B cell (primary cell): Measurements from ENCODE around the gene CDC42SE1. TPM values are rescaled to one million over a fixed set of nuclear protein-coding genes. Genes with fewer than 3 reads are reported as not detected.

Source experiments
- ATAC-seq: fragments of 200-7000 bp; cut with Tn5 transposase; one replicate; pipeline ENCODE4 v1.10.0; 2021; ENCODE audit warnings: low read depth, mild to moderate bottlenecking, moderate number of reproducible peaks, moderate library complexity
- CTCF ChIA-PET: fragments of 350-600 bp; sonication (Branson Sonifier 250); formaldehyde crosslinking; loops from one replicate; lab custom pipeline; 2021; ENCODE audit warnings: antibody characterized with exemption, inconsistent platforms; lab: Charles Lee
- POLR2A ChIA-PET: fragments of 350-600 bp; sonication (Branson Sonifier 250); formaldehyde crosslinking; loops from one replicate; lab custom pipeline; 2021; ENCODE audit warnings: antibody characterized with exemption; lab: Charles Lee
- DNase-seq: peaks from one replicate; pipeline ENCODE4 v3.0.0; 2013
- H2AFZ ChIP-seq: 2 replicates; pipeline ENCODE4 v1.6.1; 2012; ENCODE audit warnings: mild to moderate bottlenecking, low read depth, low read length; ENCODE audit not compliant: insufficient read depth, poor library complexity, severe bottlenecking
- H3K27ac ChIP-seq, 2 donors: 1 replicate in 1 of 2; 2 replicates in 1 of 2; pipeline ENCODE4 v1.5.1; 2012 to 2013; ENCODE audit warnings: low read length in 2 of 2, mild to moderate bottlenecking in 2 of 2, moderate library complexity in 1 of 2
- H3K27me3 ChIP-seq, 4 experiments: fragments of 200-600 bp in 1 of 4; sonication (generic) in 1 of 4; replicated peaks in 1 of 4; 1 replicate in 2 of 4; 2 replicates in 2 of 4; pipeline versions ENCODE4 v1.6.1 to v1.7.0; 2013 to 2016; ENCODE audit warnings: low read length in 3 of 4, mild to moderate bottlenecking in 2 of 4, mixed read lengths in 1 of 4, moderate library complexity in 1 of 4; ENCODE audit not compliant: insufficient read depth in 4 of 4, control insufficient read depth in 3 of 4; ENCODE audit errors: control extremely low read depth in 1 of 4
- H3K36me3 ChIP-seq, 2 experiments: replicated peaks in 1 of 2; 1 replicate in 1 of 2; 2 replicates in 1 of 2; pipeline versions ENCODE4 v1.6.1 to v1.7.1; 2013; ENCODE audit warnings: low read length in 1 of 2; ENCODE audit not compliant: insufficient read depth in 2 of 2, control insufficient read depth in 1 of 2; ENCODE audit errors: control extremely low read depth in 1 of 2, extremely low read depth in 1 of 2
- H3K4me1 ChIP-seq, 2 donors: fragments of 200-600 bp in 1 of 2; sonication (generic) in 1 of 2; 1 replicate in 1 of 2; 2 replicates in 1 of 2; pipeline versions ENCODE4 v1.5.1 to v1.6.1; 2013 to 2017; ENCODE audit warnings: low read length in 2 of 2; ENCODE audit not compliant: control insufficient read depth in 2 of 2, insufficient read depth in 2 of 2
- H3K4me2 ChIP-seq: replicated peaks from 2 replicates; pipeline ENCODE3; 2012; ENCODE audit warnings: mild to moderate bottlenecking, low read depth, low read length; ENCODE audit not compliant: poor library complexity, severe bottlenecking
- H3K4me3 ChIP-seq, 5 experiments: fragments of 200-600 bp in 1 of 5; sonication (generic) in 1 of 5; 1 replicate in 3 of 5; 2 replicates in 2 of 5; pipeline versions ENCODE4 v1.5.1 to v1.7.0; 2011 to 2016; ENCODE audit warnings: low read length in 4 of 5, mild to moderate bottlenecking in 4 of 5, low read depth in 2 of 5, control low read depth in 1 of 5, moderate library complexity in 1 of 5; ENCODE audit not compliant: insufficient read depth in 1 of 5; ENCODE audit errors: control extremely low read depth in 1 of 5, extremely low read depth in 1 of 5
- H3K79me2 ChIP-seq: fragments of 200-600 bp; sonication (generic); one replicate; pipeline ENCODE4 v1.6.0; 2016; ENCODE audit warnings: low read length; ENCODE audit not compliant: control insufficient read depth, insufficient read depth
- H3K9ac ChIP-seq: fragments of 200-600 bp; sonication (generic); 2 replicates; pipeline ENCODE4 v1.6.1; 2017; ENCODE audit warnings: mild to moderate bottlenecking, low read length, moderate library complexity
- H3K9me3 ChIP-seq, 3 donors: one replicate each; pipeline versions ENCODE4 v1.6.1 to v1.7.1; 2013; ENCODE audit warnings: low read length in 2 of 3; ENCODE audit not compliant: control insufficient read depth in 2 of 3, insufficient read depth in 1 of 3; ENCODE audit errors: control extremely low read depth in 1 of 3
- H4K20me1 ChIP-seq: 2 replicates; pipeline ENCODE4 v1.6.0; 2012; ENCODE audit warnings: mild to moderate bottlenecking, low read length; ENCODE audit not compliant: insufficient read depth, control insufficient read depth, poor library complexity, severe bottlenecking
- H3K27ac Mint-ChIP-seq: one replicate; pipeline ENCODE4 v1.8.0; 2021; ENCODE audit warnings: mixed read lengths
- H3K27me3 Mint-ChIP-seq: one replicate; pipeline ENCODE4 v1.8.0; 2021; ENCODE audit warnings: mixed read lengths
- H3K4me1 Mint-ChIP-seq: one replicate; pipeline ENCODE4 v1.8.0; 2021; ENCODE audit warnings: mixed read lengths
- H3K4me3 Mint-ChIP-seq: one replicate; pipeline ENCODE4 v1.8.0; 2021; ENCODE audit warnings: mixed read lengths
- H3K9me3 Mint-ChIP-seq: one replicate; pipeline ENCODE4 v1.8.0; 2022; ENCODE audit warnings: mixed read lengths; ENCODE audit not compliant: insufficient read depth
- CTCF ChIP-seq: fragments of 200-600 bp; IDR thresholded peaks from one replicate; pipeline ENCODE4 v1.8.0; 2022; ENCODE audit warnings: antibody characterized with exemption, mild to moderate bottlenecking
- EZH2 ChIP-seq: IDR thresholded peaks from 2 replicates; pipeline ENCODE4 v1.6.1; 2012; ENCODE audit warnings: borderline replicate concordance, low read depth, mild to moderate bottlenecking, moderate library complexity, low read length; ENCODE audit not compliant: insufficient read depth, poor library complexity, severe bottlenecking
- WGBS: methylation state at CpG from one replicate; pipeline ENCODE4 v1.1.5; 2013; ENCODE audit warnings: missing lambda C conversion rate; ENCODE audit not compliant: insufficient coverage; 5-methylcytosine and 5-hydroxymethylcytosine counted together
- intact Hi-C: fragments of 100-400 bp; cut with micrococcal nuclease; formaldehyde crosslinking; loops from one replicate; pipeline ENCODE4 v1.10.0; 2022
- polyA plus RNA-seq: library from polyadenylated mRNA; depleted of rRNA; stranded (reverse); fragments of >200 nt; gene quantifications from 2 replicates; pipeline ENCODE4 v1.2.3, GENCODE V29; 2012
- total RNA-seq, 2 donors: library from RNA; stranded (reverse); fragments of 120-200 nt in 1 of 2; gene quantifications; 1 replicate in 1 of 2; 2 replicates in 1 of 2; pipeline versions ENCODE4 v1.2.3 to v1.2.4, GENCODE V29; 2013 to 2022

The CDC42SE1 gene
- total and polyA plus RNA-seq, 2 donors (not counting 1 experiment from before 2014, with no cell fraction given): 238 to 366 TPM

- TF ChIP-seq CTCF (no peak), EZH2 (no peak)
- intact Hi-C loops: loop anchor here (5.0 kb wide), 1 partner anchor 447 kb away; no protein-coding TSS in a partner anchor
- peak overlapping the region in 1 of 2 donors; percentile 95 for H3K27ac ChIP-seq
- DNase-seq (no peak), ATAC-seq (no peak)
- ChIA-PET CTCF (interaction anchor here (0.8 kb wide), 1 partner anchor 15 kb away, joined by 3 read pairs; no protein-coding TSS in a partner anchor), POLR2A (interaction anchor here (0.5 to 1.5 kb wide), 2 partner anchors 51 to 1081 kb away, joined by 3 to 4 read pairs; partner anchors contain the start of gene MLLT11)
- Mint-ChIP-seq H3K4me1 (peaks cover 64% of the 10 kb centered on the region), H3K4me3 (peak overlapping the region; percentile 90), H3K9me3 (no peaks in the 10 kb centered on the region), H3K27me3 (no peaks in the 10 kb centered on the region), H3K27ac (peak overlapping the region; percentile 94)
- H3K4me2 ChIP-seq: peak overlapping the region; percentile 97
- peaks cover 3 to 10% of the 10 kb centered on the region in 2 experiments for H3K36me3 ChIP-seq
- WGBS: 67% methylated on average over 2 of the region's 3 CpGs
- peaks cover 73% of the 10 kb centered on the region for H3K79me2 ChIP-seq
- H4K20me1 ChIP-seq: no peaks in the 10 kb centered on the region
- H3K9me3 ChIP-seq: no peaks in the 10 kb centered on the region
- H3K4me1 ChIP-seq: peaks cover 39 to 49% of the 10 kb centered on the region in 2 donors
- peak overlapping the region; percentile 74 to 98 (median 85) for H3K4me3 ChIP-seq
- H3K27me3 ChIP-seq: no peaks in the 10 kb centered on the region
- peak overlapping the region; percentile 98 for H3K9ac ChIP-seq
- H2AFZ ChIP-seq: peak overlapping the region; percentile 99
Measured at GRCh38 chr1:151009206-151009587, 50.2 kb downstream of the CDC42SE1 start.
